Neural progenitor cell (in vitro differentiated cells): ENCODE results near the gene RSPH1.

Source experiments
- CTCF ChIP-seq: fragments of 200-600 bp; sonication (generic); IDR thresholded peaks from 2 replicates; pipeline ENCODE4 v1.5.1; 2017; ENCODE audit warnings: antibody characterized with exemption, mild to moderate bottlenecking
- EZH2 ChIP-seq: fragments of 200-600 bp; sonication (generic); IDR thresholded peaks from 2 replicates; pipeline ENCODE4 v1.6.1; 2017; ENCODE audit warnings: antibody characterized with exemption, mild to moderate bottlenecking, moderate library complexity
- EZH2phosphoT487 ChIP-seq: fragments of 200-600 bp; sonication (generic); IDR thresholded peaks from 2 replicates; pipeline ENCODE4 v1.6.1; 2017; ENCODE audit warnings: antibody characterized with exemption

- TF ChIP-seq CTCF (no peak), EZH2 (no peak), EZH2phosphoT487 (no peak)
Observed at GRCh38 chr21:42536601-42537000, 40.6 kb upstream of the RSPH1 start.
